ENCODE measurements around the gene HBS1L. TPM values are rescaled to one million over a fixed set of nuclear protein-coding genes. Genes with fewer than 3 reads are reported as not detected.

HBS1L gene
- total and polyA plus RNA-seq, 10 of the 15 experiments (the other 5 are each of a cell fraction or from before 2014, with no cell fraction given), result 58.7 to 142 (median 78.8) TPM

DNA sequence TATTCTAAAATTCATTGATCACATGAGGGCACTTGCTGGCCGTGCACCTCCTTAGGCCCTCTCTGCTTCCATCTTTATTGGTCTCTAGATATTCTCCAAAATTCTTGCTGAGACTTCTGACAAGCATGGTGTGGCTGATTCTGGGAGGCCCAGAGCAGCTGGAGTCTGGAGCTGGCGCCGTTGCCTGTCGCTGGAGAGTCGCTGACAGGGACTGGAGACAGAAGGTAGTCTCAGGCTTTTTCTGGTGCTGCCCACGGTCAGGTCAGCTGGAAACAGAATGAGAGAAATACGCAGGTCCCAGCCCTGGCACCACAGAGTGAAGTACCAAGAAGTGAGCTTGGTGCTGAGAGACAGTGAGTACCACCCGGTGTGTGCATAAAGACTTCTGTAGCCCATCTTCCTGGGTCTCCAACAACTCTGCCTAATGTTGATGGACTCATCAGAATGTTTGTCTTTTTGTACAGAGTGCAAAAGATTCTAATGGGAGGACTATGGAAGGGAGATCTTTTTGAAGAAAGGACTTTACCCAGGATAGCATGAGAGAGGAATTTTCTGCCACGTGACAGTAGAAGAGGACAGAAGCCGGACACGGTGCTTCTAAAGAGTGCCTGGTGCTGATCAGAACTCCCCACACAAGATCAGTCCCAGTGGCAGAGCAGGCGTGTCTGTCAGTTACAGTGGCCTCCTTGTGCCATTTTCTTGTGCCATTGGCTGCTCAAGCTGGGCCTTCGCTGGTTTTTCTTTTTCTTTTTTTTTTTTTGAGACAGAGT is 102.9 kb downstream of the HBS1L start:
- WGBS (ENCODE audit: insufficient coverage, insufficient replicate concordance, low lambda C conversion rate, missing lambda C conversion rate), result 73% methylated on average over 13 of the region's 13 CpGs
- intact Hi-C loops (cut with micrococcal nuclease; ENCODE audit: unreplicated experiment), result loop anchor here (10.0 kb wide), 1 partner anchor 483 kb away; no protein-coding TSS in a partner anchor
- ATAC-seq, result no peak; the same call in 2 of the 3 replicates
- H3K4me2 ChIP-seq (ENCODE audit: control insufficient read depth, insufficient read depth), result no peak overlapping the region
- no peak overlapping the region for H3K27ac ChIP-seq (ENCODE audit: control insufficient read depth, insufficient read depth)
- no peaks in the 10 kb centered on the region for H3K79me2 ChIP-seq (ENCODE audit: control insufficient read depth, insufficient read depth, low read length)
- H3K9me3 ChIP-seq (replicated peaks; ENCODE audit: control insufficient read depth, insufficient read depth, low read length), result no peaks in the 10 kb centered on the region
- no peak overlapping the region for H3K9ac ChIP-seq (ENCODE audit: control insufficient read depth, insufficient read depth, low read length)
- H3K36me3 ChIP-seq (ENCODE audit: control insufficient read depth in 2 of 2, insufficient read depth in 2 of 2, low read length in 1 of 2), result no peaks in the 10 kb centered on the region
- DNase-seq (ENCODE audit: low read depth, low spot score), result no peak
- no peaks in the 10 kb centered on the region for H3K27me3 ChIP-seq (replicated peaks in 1 of 2; ENCODE audit: control insufficient read depth in 2 of 2, insufficient read depth in 2 of 2, low read length in 1 of 2)
- H4K20me1 ChIP-seq (ENCODE audit: control insufficient read depth, insufficient read depth), result no peaks in the 10 kb centered on the region
- ChIA-PET SMC1A (ENCODE audit: uncharacterized antibody, unreplicated experiment) (no interaction called here), POLR2A (no interaction called here), CTCF (interaction anchor here (3.7 kb wide), 1 partner anchor 11 kb away, joined by 20 read pairs; no protein-coding TSS in a partner anchor), RAD21 (ENCODE audit: unreplicated experiment) (no interaction called here)
- no peaks in the 10 kb centered on the region for H3K4me1 ChIP-seq (ENCODE audit: control insufficient read depth, insufficient read depth, low read length)
- no peak overlapping the region for H2AFZ ChIP-seq (ENCODE audit: control insufficient read depth, low read depth, low read length)
- no peak overlapping the region for H3K4me3 ChIP-seq
- TF ChIP-seq CHD4 (IDR thresholded peaks at IDR 0.05) (no peak), WRNIP1 (IDR thresholded peaks at IDR 0.05; ENCODE audit: borderline replicate concordance, low read depth, low read length) (no peak), SMAD1 (IDR thresholded peaks at IDR 0.05; ENCODE audit: low read depth, partially characterized antibody) (no peak), IRF4 (IDR thresholded peaks at IDR 0.05; ENCODE audit: low read depth, low read length) (no peak)
- TF ChIP-seq, protein P1, sequence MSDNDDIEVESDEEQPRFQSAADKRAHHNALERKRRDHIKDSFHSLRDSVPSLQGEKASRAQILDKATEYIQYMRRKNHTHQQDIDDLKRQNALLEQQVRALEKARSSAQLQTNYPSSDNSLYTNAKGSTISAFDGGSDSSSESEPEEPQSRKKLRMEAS (IDR thresholded peaks at IDR 0.05; ENCODE audit: low read depth, low read length), result no peak
- in situ Hi-C loops (cut with MboI), result no loop called here
- no peak for FAIRE-seq
- no TSS peak for BruUV-seq (replicated peaks)

DNA sequence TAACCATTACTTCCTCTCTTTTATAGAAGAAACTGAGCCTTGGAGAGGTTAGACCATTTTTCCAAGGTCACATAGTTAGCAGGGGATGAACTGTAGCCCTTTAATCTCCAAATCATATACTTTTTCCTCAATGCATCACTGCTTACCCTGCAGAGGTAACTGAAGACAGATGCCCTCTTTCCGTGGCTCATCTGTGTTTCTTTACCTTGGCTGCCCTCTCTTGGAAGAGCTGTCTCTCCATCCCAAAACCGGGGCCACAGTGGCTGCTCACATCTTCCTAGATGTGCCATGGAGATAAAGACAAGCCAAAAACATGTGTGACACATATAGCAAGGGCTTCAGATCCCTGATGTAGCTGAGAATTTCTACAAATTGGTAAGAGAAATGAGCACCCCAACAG is 104.1 kb downstream of the HBS1L start:
- no peaks in the 10 kb centered on the region for H3K36me3 ChIP-seq (ENCODE audit: control insufficient read depth in 2 of 2, insufficient read depth in 2 of 2, low read length in 1 of 2)
- no peaks in the 10 kb centered on the region for H3K4me1 ChIP-seq (ENCODE audit: control insufficient read depth, insufficient read depth, low read length)
- DNase-seq (ENCODE audit: low read depth, low spot score) (no peak), ATAC-seq (no peak), FAIRE-seq (no peak)
- no peak overlapping the region for H3K4me3 ChIP-seq
- no TSS peak for BruUV-seq (replicated peaks)
- TF ChIP-seq, protein P2, sequence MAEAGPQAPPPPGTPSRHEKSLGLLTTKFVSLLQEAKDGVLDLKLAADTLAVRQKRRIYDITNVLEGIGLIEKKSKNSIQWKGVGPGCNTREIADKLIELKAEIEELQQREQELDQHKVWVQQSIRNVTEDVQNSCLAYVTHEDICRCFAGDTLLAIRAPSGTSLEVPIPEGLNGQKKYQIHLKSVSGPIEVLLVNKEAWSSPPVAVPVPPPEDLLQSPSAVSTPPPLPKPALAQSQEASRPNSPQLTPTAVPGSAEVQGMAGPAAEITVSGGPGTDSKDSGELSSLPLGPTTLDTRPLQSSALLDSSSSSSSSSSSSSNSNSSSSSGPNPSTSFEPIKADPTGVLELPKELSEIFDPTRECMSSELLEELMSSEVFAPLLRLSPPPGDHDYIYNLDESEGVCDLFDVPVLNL (IDR thresholded peaks at IDR 0.05; ENCODE audit: low read depth, low read length), result no peak
- no peak for TF ChIP-seq TARDBP (IDR thresholded peaks at IDR 0.05; ENCODE audit: borderline replicate concordance)
- TF ChIP-seq GABPA (IDR thresholded peaks at IDR 0.05; ENCODE audit: low read depth), result no peak
- no peak for TF ChIP-seq NBN (IDR thresholded peaks at IDR 0.05)
- TF ChIP-seq SMAD5 (IDR thresholded peaks at IDR 0.05; ENCODE audit: low read depth), result no peak
- TF ChIP-seq KAT2A (conservative IDR thresholded peaks at IDR 0.05; ENCODE audit: control insufficient read depth, low read depth, low read length), result no peak
- no peak for TF ChIP-seq RCOR1 (conservative IDR thresholded peaks at IDR 0.05; ENCODE audit: low read depth, low read length)
- no peak for TF ChIP-seq RAD21 (IDR thresholded peaks at IDR 0.05; ENCODE audit: insufficient read depth, low read depth, low read length)
- TF ChIP-seq MYC (IDR thresholded peaks at IDR 0.05; ENCODE audit: insufficient read depth, insufficient read length, insufficient replicate concordance, low read length, severe bottlenecking), result no peak
- no peak for TF ChIP-seq CBFB (IDR thresholded peaks at IDR 0.05; ENCODE audit: low read depth)
- no peak for TF ChIP-seq HDAC6 (IDR thresholded peaks at IDR 0.05; ENCODE audit: unreplicated experiment)
- ChIA-PET CTCF (interaction anchor here (0.6 to 3.7 kb wide), 2 partner anchors 10 to 13 kb away, joined by 3 to 20 read pairs; no protein-coding TSS in a partner anchor), POLR2A (no interaction called here), SMC1A (ENCODE audit: uncharacterized antibody, unreplicated experiment) (interaction anchor here (2.3 kb wide), 1 partner anchor 9 kb away, joined by 5 read pairs; no protein-coding TSS in a partner anchor), RAD21 (ENCODE audit: unreplicated experiment) (no interaction called here)
- intact Hi-C loops (cut with micrococcal nuclease; ENCODE audit: unreplicated experiment) (loop anchor here (10.0 kb wide), 1 partner anchor 484 kb away; no protein-coding TSS in a partner anchor), in situ Hi-C loops (cut with MboI) (no loop called here)
- no peak overlapping the region for H3K9ac ChIP-seq (ENCODE audit: control insufficient read depth, insufficient read depth, low read length)
- no peaks in the 10 kb centered on the region for H3K79me2 ChIP-seq (ENCODE audit: control insufficient read depth, insufficient read depth, low read length)
- no peaks in the 10 kb centered on the region for H4K20me1 ChIP-seq (ENCODE audit: control insufficient read depth, insufficient read depth)
- no peak overlapping the region for H3K4me2 ChIP-seq (ENCODE audit: control insufficient read depth, insufficient read depth)
- H2AFZ ChIP-seq (ENCODE audit: control insufficient read depth, low read depth, low read length), result no peak overlapping the region
- no peaks in the 10 kb centered on the region for H3K9me3 ChIP-seq (replicated peaks; ENCODE audit: control insufficient read depth, insufficient read depth, low read length)
- H3K27ac ChIP-seq (ENCODE audit: control insufficient read depth, insufficient read depth), result no peak overlapping the region
- 56% methylated on average over 2 of the region's 2 CpGs for WGBS (ENCODE audit: insufficient coverage, insufficient replicate concordance, low lambda C conversion rate, missing lambda C conversion rate)
- H3K27me3 ChIP-seq (replicated peaks in 1 of 2; ENCODE audit: control insufficient read depth in 2 of 2, insufficient read depth in 2 of 2, low read length in 1 of 2), result no peaks in the 10 kb centered on the region

Data from GM12878 (cell line).